Fibroblast of peridontal ligament (primary cell): ENCODE data around the gene TIMP4.

Experiments used
- DNase-seq: peaks from one replicate; pipeline ENCODE4 v3.0.0-alpha.2; 2010; ENCODE audit errors: extremely low read depth

Gene TIMP4

DNA sequence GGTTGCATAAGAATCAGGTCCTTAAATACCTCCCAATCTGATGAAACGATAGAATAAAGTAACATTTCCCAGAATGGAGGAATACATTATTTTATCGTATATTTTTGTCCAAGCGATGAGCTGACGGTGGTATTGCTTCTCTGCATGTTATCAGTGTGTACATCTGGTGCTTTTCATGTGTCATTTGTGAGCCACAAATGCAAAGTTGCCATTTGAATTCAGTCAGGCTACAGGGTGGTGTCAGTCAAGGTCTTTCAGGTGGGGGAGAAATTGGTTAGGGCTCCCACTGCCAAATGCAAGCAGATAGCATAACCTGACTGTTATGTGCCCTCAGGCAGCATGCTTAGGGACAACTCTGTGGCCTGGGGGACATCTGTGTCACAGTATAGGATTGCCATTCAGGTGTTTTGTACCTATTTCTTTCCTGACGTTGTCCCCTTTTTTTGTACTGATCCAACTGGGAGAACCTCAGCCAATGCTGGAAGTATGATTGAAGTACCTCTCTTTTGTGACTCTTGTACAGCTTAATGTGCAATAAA is 26.5 kb upstream of the TIMP4 start:
- no peak for DNase-seq

DNA sequence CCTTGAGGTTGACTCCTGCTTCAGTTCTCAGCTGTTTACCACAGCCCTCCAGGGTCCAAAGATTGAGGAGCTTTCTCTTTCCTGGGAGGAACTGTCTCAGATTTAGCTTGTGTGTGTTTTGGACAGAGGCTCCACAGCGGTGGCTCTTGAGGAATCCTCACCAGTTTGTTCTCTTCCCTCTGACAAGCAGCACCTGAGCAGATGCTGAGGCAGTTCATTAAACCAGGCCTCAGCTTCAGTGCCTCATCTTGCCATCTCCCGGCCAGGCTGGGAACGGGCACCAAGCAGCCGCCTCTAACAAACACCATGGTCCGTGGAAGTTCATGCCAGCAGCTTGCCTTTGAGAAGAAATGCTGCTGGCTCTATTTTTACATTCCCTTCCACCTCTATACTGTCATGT is 25.8 kb upstream of the TIMP4 start:
- no peak for DNase-seq

DNA sequence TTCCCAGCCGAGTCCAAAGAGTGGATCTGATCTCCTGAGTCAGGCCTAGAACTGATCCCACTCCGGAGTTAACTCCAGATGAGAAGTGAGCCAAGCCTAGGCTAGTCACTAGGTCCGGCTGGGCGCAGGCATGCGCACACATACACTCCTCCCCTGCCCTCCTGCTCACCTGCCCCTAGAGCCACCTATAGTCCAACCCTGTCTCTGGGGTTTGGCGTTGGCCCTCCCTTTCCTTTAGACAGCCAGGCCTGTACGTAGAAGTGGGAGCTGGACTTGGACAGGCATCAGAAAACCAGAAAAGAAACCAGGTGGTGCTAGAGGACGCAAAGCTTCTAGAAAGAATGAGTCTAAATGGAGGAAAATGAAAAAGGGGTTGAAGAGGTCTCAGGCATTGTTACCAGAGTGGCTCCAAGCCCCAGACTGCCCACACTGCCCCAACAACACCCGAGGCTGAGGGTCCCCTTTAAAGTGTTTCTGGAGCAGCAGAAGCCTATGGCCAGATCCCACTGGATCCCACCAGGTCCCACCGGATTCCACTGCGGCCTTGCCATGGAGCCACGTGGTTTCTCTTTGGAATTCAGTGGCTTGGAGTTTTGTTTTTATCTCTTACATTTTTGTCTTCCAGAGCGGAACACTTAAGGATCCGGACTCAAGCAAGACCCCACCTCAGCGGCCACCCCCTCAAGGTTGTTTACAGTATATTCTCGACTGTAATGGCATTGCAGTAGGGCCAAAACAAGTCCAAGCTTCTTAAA is 24.2 kb upstream of the TIMP4 start:
- no peak for DNase-seq

DNA sequence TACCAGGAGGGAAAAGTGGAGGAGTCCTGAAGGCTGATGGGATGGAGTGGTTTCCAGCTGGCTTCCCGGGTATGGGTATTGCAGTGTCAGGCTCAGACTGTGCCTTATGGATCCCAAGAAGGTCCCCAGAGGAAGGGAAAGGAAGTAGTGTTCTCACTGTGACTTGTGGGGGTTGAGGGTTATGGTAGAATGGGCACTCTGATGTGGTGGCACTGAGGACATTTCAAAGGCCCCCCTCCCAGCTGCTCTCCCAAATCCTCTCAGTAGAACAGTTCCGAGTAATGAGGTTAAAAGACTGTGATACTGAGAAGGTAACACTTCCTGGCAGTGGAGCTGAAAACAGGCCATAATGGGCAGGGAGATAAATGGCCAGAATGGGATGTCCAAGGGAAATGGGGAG is 23.1 kb upstream of the TIMP4 start:
- no peak for DNase-seq

DNA sequence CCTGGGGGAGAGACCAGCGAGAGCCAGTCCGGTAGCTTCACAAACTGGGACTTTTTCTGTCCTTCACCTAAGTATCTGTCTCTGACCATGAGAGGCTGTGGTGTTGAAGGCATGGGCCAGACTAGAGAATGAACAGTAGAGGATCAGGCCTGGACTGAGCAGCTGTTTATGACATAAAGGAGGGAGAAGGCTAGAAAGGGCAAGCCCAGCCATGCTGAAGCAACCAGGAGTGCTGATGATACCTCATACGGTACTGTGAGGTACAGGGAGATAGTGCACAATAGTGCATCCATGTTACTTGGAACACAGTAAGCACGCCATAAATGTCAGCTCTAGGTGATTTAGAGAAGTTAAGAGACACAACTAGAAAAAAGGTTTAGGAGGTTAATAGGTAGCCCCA is 22.6 kb upstream of the TIMP4 start:
- DNase-seq: no peak

DNA sequence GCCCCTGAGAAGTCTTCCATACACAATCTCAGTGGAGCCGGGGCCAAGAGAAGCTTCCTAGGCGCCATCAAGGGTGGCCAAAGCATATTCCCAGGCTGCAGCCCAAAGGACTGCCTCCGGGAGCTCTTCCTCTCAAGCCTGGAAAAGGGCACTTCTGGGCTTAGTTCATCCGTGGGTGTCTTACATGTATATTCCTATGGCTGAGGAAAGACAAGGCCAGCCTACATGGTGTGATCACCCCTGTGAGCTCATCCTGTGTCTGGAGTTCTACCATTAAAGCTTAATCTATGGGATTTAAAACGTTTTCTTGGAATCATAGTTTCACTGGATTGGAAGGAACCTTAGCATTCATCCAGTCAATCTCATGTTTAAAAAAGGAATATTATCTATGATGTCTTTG is 21.9 kb upstream of the TIMP4 start:
- no peak for DNase-seq

DNA sequence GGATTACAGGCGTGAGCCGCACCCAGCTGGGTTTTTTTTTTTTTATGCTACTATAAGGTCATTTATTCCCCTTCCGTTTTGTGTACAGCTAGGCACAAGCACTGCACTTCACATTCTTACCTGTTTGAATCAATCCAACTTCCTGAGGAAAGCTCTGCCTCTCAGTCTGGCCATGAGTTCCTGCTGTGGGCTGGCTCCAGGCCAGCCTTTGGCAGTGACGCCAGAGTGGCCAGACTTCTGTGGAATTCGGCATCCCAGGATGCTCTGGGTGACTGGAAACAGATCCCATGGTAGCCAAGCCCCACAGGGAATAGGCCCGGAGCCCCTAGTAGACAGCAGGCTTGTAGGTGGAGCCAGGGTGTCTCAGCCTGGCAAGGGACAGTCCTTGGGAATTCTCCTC is 21.5 kb upstream of the TIMP4 start:
- DNase-seq: peak; percentile 64

DNA sequence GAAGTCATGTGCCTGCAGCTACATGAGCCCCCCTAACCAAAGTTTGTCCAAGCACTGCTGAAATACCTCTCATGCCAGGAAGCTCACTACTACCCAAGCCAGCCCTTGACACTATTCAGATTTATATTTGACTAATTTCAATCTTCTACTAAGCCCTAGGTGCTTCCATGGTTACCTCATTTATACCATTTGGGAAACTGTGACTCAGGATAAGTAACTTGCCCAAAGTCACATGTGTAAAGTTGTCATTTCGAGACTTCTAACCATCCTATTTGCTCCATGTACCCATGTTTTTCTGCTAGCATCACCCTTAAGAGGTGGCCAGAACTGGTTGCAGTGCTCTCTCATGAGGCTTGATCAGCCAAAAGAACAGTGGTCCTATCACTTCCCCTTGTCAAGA is 20.7 kb upstream of the TIMP4 start:
- DNase-seq: no peak

DNA sequence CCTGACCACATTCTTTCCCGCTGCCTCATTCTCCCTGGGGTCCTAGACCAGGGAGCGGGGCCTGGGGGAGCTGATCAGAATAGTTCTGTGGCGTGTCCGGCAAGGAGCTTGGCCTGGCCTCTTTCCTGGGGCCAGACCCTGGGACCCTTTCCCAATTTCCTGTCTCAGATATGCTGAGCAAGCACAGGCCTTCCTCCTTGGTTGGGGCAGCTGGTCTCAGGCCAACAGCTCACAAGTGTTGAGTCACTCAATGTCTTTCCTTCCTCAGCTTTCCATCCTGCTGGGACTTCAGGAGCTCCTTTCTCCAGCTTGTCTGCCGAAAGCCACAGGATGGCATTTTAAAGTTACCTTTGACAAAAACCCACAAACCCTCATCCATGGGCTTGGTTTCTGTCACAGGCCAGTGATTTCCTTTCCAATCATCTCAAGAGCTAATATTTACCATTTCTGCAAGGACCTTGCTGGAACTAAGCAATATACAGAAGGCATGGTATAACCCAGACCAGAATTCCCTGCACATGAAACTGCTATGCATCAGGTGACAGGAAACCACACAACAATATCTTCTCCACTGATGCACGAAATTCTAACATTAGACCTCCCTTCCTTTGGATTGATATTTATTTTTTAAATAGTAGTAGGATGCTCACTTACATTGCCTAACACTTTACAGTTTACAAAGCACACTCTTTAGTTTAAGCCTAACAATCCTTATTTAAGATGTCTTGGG is 19.5 kb upstream of the TIMP4 start:
- peak; percentile 60 for DNase-seq

DNA sequence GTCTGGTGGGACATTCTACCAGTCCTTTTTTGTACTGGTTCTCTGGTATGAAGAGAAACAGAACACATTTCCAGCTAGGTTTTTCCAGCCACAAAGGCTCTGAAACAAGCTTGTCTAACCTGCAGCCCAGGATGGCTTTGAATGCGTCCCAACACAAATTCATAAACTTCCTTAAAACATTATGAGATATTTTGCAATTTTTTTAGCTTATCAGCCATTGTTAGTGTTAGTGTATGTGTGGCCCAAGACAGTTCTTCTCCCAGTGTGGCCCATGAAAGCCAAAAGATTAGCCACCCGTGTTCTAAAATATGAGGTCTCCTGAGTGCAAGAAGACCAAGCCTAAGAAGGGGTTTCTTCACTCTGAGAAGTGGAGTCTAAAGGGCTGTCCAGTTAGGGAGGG is 18.4 kb upstream of the TIMP4 start:
- DNase-seq: no peak

DNA sequence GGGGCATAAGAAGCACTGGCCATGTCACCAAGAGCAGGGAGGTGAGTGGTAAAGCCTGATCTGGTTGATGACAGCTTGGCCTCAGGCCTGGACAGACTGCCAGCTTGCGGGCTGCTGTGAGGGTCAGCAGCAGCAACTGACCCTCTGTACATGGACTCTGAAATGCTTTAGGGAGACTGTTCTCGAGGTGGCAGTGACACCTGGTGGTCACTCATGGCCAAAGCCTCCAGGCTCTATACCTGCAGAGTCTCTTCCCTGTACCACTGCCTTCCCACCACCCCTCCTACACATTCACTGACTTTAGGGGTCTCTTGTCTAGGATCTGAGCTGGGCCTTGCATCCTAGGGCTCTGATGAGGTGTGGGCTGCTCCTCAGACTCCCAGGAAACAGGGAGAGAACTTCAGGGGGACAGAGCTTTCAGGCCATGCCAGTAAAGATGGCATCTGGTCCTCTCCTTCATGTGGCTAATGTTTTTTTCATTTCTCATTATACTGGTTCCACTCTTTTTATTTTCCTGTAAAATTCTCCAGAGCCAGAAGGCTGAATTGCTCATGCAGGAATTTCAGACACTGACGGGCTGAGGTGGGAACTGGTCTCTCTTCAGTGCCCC is 17.2 kb upstream of the TIMP4 start:
- peak; percentile 61 for DNase-seq

DNA sequence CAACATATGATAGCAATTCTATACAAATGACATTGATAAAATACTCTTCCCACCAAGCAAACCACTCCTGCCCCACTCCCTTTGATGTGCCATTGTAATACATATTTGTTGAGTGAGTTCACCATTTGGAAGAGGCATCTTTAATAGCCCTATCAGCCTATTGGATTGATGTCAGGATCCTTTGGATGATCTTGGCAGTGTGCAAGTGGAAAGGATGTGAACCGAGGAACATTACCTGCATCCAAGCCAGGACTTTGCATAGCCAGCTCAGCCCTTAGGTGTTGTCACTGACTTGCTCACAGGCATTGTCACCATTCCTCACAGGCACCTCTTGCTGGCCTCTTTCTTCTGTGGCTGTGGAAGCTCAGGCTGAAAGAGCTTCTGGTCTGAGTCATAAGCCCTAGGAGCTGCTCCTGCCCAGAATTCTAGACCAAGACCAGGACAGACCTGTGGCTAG is 16.5 kb upstream of the TIMP4 start:
- no peak for DNase-seq

DNA sequence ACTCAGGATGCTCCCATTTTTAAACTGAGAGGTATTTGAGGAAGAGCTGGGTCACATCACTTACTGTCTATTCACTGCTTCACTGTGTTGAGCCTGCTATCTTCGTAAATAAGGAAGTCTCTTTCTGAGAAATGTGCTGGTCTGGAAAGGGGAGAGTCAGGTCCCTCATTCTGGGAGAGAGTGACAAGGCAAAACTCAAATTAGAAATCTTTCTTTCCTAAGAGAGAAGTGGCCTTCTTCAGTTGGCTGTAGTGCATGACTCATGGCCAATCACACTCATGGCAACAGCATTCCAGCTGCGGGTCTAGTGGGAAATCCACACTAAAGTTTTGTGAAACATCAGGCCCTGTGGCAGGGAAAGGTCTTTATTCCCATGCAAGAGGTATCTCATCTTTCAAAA is 11.5 kb upstream of the TIMP4 start:
- DNase-seq: peak; percentile 85

DNA sequence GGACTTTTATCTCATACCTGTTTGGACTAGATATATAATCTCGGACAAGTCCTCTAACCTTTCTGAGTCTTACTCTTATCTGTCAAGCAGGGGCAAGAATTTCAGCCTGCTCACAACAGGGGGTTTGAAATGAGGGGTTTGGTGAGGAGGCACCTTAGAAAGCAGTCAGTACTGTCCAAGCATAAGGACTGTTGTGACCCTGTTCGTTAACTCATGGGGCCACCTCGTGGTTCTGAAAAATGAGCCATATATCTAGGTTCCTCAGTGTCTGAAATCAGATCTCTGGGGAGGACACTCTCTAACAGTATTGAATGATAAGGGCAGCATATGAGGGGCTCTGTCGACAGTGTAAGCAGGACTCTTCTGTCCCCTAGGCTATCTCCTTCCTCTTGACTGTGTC is 7.2 kb upstream of the TIMP4 start:
- no peak for DNase-seq

DNA sequence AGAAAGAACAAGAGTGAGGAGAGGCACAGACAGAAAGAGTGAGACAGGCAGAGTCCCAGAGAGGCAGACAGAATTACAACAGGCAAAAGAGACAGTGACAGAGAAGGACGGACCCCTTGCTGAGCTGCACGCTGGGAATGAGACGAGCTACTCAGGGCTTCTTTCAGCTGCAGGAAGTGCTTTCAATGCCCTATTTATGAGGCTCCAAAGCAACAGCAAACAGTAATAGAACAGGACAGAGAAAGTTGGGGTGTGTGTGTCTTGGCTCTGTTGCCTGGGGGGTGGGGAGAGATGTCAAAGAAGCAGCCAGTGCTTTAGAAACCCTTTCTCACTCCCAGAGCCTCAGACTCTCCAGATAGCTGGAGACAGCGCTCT is 502 bp upstream of the TIMP4 start:
- no peak for DNase-seq

DNA sequence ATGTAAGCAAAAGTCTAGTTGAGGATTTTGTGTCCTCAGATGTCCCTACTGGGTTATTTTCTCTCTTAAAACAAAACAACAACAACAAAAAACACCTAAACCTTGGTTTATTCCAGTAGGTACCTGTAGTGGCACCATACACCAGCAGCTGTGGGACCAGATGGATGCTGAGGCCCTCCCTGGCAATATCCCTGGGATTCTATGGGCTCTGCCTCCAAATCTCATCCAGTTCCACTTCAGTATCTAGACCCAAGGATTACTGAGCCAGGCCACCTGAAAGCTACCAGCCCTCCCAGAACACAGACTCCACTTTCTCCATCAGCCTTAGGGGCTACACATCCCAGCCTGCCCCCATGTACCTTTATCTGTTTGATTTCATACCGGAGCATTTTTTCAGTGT is 1.7 kb downstream of the TIMP4 start:
- DNase-seq: no peak

DNA sequence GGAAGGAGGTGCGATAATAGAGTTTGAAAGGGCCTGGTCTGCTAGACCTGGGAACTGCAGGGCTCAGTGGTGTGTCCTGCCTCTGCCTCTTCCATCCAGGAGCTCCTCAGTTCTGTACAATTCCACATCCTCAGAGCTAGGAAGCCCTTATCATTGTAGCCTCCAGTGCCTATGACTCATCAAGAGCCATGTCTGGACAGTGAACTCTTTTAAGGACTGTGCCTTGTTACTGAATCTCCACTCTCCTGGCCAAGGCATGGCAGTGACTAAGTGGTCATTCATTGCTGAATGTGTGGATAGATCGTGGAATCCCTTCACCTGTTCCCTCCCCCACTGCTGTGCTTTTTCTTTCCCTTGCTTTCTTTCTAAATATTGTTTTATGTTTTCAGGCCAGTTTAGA is 2.9 kb downstream of the TIMP4 start:
- peak; percentile 52 for DNase-seq

DNA sequence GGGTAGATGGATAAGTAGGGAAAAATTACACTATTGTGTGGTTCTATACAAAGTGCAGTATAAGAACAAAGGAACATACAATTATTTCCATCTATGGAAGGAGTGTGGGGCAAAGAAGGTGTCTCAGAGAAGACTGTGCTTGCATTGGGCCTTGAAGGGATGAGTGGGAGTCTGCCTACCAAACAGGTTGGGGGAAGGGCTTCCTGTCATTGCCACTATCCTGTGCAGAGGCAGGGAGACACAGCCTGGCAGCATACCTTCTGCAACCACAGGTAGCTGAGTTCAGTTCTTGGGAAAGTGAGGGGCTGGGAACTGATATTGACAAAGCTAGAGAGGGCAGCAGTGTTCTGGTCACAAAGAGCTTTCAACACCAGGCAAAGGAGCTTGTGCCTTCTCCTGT is 3.4 kb downstream of the TIMP4 start:
- no peak for DNase-seq

DNA sequence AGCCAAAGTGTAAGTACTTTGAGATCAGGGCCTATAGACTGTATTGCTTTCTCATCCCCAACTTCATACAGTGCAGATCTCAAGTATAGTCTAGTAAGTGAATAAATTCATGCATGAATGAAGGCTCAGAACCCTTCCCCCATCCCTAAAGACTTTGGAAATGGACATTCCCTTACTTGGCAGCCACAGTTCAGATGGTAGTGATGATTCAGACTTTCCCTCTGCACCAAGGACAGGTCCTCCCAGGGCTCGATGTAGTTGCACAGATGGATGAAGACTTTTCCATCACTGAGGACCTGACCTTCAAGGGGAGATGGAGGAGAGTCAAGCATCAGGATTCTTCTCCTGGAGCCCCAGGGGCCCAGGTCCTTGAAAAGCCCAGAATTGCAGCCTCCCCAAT is 4.6 kb downstream of the TIMP4 start:
- peak; percentile 48 for DNase-seq

DNA sequence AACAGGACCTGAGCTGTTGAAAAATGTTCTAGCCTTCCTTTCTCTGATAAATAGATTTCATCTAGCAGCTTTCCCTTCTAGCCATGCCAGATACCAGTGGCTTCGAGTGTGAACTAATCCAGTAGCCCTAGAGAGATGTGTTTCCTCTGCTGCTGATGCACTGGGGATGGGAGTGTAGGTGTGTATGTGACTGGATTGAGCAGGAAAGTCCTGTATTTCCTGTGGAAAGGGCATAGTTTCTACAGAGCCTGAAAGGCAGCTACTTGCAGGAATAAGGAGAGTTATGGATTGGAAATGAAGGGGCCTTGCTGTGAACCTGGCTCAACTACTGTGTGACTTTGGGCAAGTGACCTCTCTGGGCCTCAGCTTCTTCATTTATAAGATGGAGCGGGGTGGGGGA is 8.6 kb downstream of the TIMP4 start:
- DNase-seq: no peak

DNA sequence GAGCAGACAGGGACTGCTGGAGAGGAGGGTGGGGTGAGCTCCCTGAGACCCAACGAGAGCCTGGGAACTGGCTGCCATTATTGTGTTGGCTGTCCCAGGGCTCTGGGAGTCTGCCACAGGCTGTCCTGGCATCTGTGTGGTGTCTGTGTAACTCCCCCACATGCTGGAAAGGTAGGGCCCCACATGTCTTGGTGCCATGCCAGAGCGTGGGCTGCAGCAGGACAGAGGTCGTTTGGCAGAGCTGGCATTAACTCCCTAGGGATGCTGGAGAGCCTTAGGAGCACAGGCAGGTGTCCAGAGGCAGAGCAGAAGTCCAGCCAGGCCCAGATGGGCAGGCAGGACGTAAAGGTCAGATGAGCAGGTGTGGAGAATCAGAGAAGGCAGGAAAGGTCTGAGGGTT is 9.7 kb downstream of the TIMP4 start:
- no peak for DNase-seq

DNA sequence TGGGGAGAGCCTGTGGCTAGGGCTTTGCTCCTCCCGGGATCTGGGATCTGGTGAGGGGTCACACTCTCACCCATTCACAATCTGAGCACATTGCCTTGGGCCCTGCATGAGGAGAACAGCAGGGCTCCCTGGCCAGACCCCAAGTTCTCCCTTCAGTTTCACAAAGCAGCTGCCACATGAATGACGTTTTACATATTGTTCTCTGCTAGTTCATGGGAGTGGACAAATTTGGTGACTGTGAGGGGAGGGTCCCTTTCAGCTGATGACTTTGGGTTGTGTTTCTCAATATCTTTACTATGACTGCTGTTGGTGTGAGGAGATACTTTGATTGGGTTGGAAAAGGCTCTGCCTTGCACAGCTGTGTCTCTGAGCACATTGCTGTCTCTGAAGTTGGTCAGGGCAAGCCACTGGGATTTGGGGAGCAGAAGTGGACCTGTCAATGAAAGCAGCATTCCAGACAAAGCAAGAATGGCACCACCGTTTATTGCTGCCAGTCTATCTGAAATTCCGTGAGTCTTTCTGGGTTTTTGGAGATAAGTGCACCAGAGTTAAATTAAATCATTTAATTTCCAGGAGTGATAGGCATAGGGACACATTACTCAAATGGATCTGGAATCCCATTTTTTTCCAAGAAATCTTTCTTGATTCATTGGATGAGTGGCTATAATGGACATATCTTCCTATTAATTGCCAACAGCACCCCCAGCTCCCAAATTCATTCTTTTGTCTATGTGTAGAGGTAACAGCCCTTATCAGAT is 10.3 kb downstream of the TIMP4 start:
- DNase-seq: peak; percentile 48
